MCF 10A (cell line): ENCODE results near the gene GPR176. TPM values are rescaled to one million over a fixed set of nuclear protein-coding genes. Genes with fewer than 3 reads are reported as not detected.

ENCODE experiments used
- BruUV-seq: library from RNA; stranded (reverse); fragments of 400-500 nt; replicated peaks from 2 replicates; lab custom pipeline; 2021; lab: Mats Ljungman, UMichigan
- CTCF ChIA-PET: fragments of 300-600 bp; sonication (Branson Sonifier 250); formaldehyde crosslinking; extraction: SDS; loops from one replicate; lab custom pipeline; 2021; ENCODE audit warnings: antibody characterized with exemption, inconsistent platforms; lab: Yijun Ruan, JAX
- POLR2A ChIA-PET: fragments of 300-600, 350-650 bp; sonication (Branson Sonifier 250); formaldehyde crosslinking; extraction: SDS; loops from one replicate; lab custom pipeline; 2020; ENCODE audit warnings: antibody characterized with exemption, inconsistent platforms; lab: Yijun Ruan, JAX
- DNase-seq: peaks from one replicate; pipeline ENCODE4 v3.0.0-alpha.2; 2018; ENCODE audit not compliant: unreplicated experiment
- H3K27ac Mint-ChIP-seq: one replicate; pipeline ENCODE4 v1.8.0; 2022; ENCODE audit warnings: mild to moderate bottlenecking, low read depth, mixed read lengths; ENCODE audit not compliant: unreplicated experiment
- H3K27me3 Mint-ChIP-seq: one replicate; pipeline ENCODE4 v1.8.0; 2022; ENCODE audit warnings: mixed read lengths; ENCODE audit not compliant: insufficient read depth, unreplicated experiment
- H3K36me3 Mint-ChIP-seq: one replicate; pipeline ENCODE4 v1.8.0; 2022; ENCODE audit warnings: mild to moderate bottlenecking, moderate library complexity, mixed read lengths; ENCODE audit not compliant: insufficient read depth, unreplicated experiment
- H3K4me1 Mint-ChIP-seq: one replicate; pipeline ENCODE4 v1.8.0; 2022; ENCODE audit warnings: mixed read lengths; ENCODE audit not compliant: insufficient read depth, unreplicated experiment
- H3K4me3 Mint-ChIP-seq: one replicate; pipeline ENCODE4 v1.8.0; 2022; ENCODE audit warnings: mild to moderate bottlenecking, moderate library complexity, mixed read lengths; ENCODE audit not compliant: unreplicated experiment
- H3K9me3 Mint-ChIP-seq: one replicate; pipeline ENCODE4 v1.8.0; 2022; ENCODE audit warnings: mixed read lengths; ENCODE audit not compliant: unreplicated experiment
- intact Hi-C: fragments of 100-400 bp; cut with micrococcal nuclease; formaldehyde crosslinking; loops from 2 replicates; pipeline ENCODE4 v1.14.1; 2022
- total RNA-seq: library from RNA; stranded (reverse); gene quantifications from 2 replicates; pipeline ENCODE4 v1.2.3, GENCODE V29; 2022
- TF ChIP-seq, protein P1 (sequence below): fragments of 200-600 bp; IDR thresholded peaks from one replicate; pipeline ENCODE4 v1.8.0; 2022; ENCODE audit warnings: antibody characterized with exemption, mild to moderate bottlenecking; ENCODE audit not compliant: unreplicated experiment

GPR176 gene
- total RNA-seq, 1 experiment from 2014 or later: 1.8 TPM

- H3K9me3 Mint-ChIP-seq: no peaks in the 10 kb centered on the region
- H3K36me3 Mint-ChIP-seq: no peaks in the 10 kb centered on the region
- no peak for DNase-seq
- TF ChIP-seq, protein P1, sequence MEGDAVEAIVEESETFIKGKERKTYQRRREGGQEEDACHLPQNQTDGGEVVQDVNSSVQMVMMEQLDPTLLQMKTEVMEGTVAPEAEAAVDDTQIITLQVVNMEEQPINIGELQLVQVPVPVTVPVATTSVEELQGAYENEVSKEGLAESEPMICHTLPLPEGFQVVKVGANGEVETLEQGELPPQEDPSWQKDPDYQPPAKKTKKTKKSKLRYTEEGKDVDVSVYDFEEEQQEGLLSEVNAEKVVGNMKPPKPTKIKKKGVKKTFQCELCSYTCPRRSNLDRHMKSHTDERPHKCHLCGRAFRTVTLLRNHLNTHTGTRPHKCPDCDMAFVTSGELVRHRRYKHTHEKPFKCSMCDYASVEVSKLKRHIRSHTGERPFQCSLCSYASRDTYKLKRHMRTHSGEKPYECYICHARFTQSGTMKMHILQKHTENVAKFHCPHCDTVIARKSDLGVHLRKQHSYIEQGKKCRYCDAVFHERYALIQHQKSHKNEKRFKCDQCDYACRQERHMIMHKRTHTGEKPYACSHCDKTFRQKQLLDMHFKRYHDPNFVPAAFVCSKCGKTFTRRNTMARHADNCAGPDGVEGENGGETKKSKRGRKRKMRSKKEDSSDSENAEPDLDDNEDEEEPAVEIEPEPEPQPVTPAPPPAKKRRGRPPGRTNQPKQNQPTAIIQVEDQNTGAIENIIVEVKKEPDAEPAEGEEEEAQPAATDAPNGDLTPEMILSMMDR: no peak
- H3K27ac Mint-ChIP-seq: no peak overlapping the region
- CTCF ChIA-PET: interaction anchor here (0.9 to 1.0 kb wide), 2 partner anchors 17 to 42 kb away, joined by 3 read pairs; no protein-coding TSS in a partner anchor
- H3K4me1 Mint-ChIP-seq: peaks cover 7% of the 10 kb centered on the region
- H3K27me3 Mint-ChIP-seq: no peaks in the 10 kb centered on the region
- no TSS peak for BruUV-seq
- H3K4me3 Mint-ChIP-seq: no peak overlapping the region
- POLR2A ChIA-PET: no interaction called here
- intact Hi-C loops: no loop called here
Observed at GRCh38 chr15:39845582-39845981, 74.5 kb downstream of the GPR176 start.

DNA sequence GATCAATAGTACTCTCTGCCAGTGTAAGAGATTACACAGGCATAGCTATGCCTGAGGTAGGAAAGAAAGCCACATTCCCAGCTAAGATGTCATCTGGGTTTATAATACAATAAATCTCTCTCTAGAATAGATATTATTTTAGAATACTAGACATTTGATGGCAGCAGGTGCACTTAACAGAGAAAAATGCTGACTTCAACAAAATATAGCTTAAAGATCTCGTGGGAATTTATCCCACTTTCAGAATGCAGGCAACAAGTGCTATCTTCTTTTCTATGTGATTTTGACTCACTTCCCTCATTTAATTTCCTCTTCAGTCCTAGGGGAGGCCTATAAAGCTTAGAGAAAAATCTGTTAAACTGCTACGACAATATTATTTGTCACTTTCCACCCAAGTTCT lies 76.5 kb downstream of the GPR176 start:
- no peak overlapping the region for H3K4me3 Mint-ChIP-seq
- no peak overlapping the region for H3K27ac Mint-ChIP-seq
- no peaks in the 10 kb centered on the region for H3K36me3 Mint-ChIP-seq
- intact Hi-C loops: no loop called here
- ChIA-PET POLR2A (no interaction called here), CTCF (no interaction called here)
- DNase-seq: no peak
- TF ChIP-seq, protein P1: no peak
- no TSS peak for BruUV-seq
- H3K9me3 Mint-ChIP-seq: no peaks in the 10 kb centered on the region
- peaks cover 7% of the 10 kb centered on the region for H3K4me1 Mint-ChIP-seq
- H3K27me3 Mint-ChIP-seq: no peaks in the 10 kb centered on the region

DNA sequence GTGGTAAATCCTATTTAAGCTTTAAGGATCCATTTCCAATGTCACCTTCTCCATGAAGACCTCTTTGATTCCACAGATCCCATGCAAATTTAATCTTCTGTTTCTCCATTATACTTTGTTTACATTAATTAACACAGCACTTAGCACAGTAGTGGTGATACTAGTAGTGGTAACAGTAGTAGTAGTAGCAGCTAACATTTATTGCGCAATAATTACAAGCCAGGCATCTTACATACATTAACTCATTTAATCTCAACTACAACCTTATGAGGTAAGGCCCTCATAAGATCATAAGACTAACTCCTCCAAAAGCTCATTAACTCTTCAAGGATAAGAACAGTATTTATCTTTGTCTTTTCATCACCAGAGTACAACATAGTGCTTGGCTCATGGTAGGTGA lies 82.6 kb downstream of the GPR176 start:
- BruUV-seq: no TSS peak
- intact Hi-C loops: no loop called here
- Mint-ChIP-seq H3K9me3 (no peaks in the 10 kb centered on the region), H3K36me3 (no peaks in the 10 kb centered on the region), H3K27me3 (no peaks in the 10 kb centered on the region), H3K4me1 (peaks cover 6% of the 10 kb centered on the region), H3K27ac (no peak overlapping the region), H3K4me3 (no peak overlapping the region)
- no peak for DNase-seq
- TF ChIP-seq, protein P1: no peak
- POLR2A ChIA-PET: interaction anchor here (0.6 to 1.8 kb wide), 2 partner anchors 15 to 17 kb away, joined by 3 read pairs; no protein-coding TSS in a partner anchor
- CTCF ChIA-PET: interaction anchor here (0.6 to 1.3 kb wide), 4 partner anchors 11 to 305 kb away, joined by 3 to 4 read pairs (median 3); no protein-coding TSS in a partner anchor

DNA sequence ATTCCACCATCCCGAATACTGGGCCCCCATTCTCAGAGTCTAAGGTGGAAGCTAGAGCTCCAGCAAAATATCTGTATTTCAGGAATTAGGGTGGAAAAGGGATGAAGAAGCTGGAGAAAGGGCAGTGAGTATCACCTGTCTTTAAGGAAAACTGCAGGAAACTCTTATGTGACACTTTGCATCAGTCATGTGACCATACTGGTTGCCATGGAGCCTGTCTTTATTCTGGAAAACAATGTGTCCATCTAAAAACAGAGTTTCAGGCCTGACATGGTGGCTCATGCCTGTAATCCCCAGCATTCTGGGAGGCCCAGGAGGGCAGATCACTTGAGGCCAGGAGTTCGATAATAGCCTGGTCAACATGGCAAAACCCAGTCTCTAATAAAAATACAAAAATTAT lies 84.5 kb downstream of the GPR176 start:
- H3K27me3 Mint-ChIP-seq: no peaks in the 10 kb centered on the region
- H3K9me3 Mint-ChIP-seq: no peaks in the 10 kb centered on the region
- no peaks in the 10 kb centered on the region for H3K36me3 Mint-ChIP-seq
- peaks cover 6% of the 10 kb centered on the region for H3K4me1 Mint-ChIP-seq
- BruUV-seq: no TSS peak
- intact Hi-C loops: no loop called here
- DNase-seq: no peak
- H3K4me3 Mint-ChIP-seq: no peak overlapping the region
- ChIA-PET CTCF (no interaction called here), POLR2A (no interaction called here)
- TF ChIP-seq, protein P1: no peak
- H3K27ac Mint-ChIP-seq: no peak overlapping the region
